Vagina (tissue), 2 donors: Measurements from ENCODE around the gene KCNG2.

Source experiments
- POLR2A ChIP-seq, 2 donors: fragments of 450-650 bp; IDR thresholded peaks; one replicate each; pipeline ENCODE4 v1.6.1; 2017; ENCODE audit warnings: antibody characterized with exemption in 2 of 2, mild to moderate bottlenecking in 2 of 2, moderate library complexity in 2 of 2
- POLR2AphosphoS5 ChIP-seq, 2 donors: sonication (generic); formaldehyde crosslinking; IDR thresholded peaks; one replicate each; pipeline ENCODE4 v1.9.0; 2017; ENCODE audit warnings: antibody characterized with exemption in 2 of 2, mild to moderate bottlenecking in 2 of 2, low read depth in 1 of 2; ENCODE audit not compliant: insufficient read depth in 1 of 2
- TF ChIP-seq, protein P1 (sequence below), 3 experiments: fragments of 450-650 bp in 2 of 3; fragments of 200-600 bp in 1 of 3; sonication (generic) in 1 of 3; IDR thresholded peaks; one replicate each; pipeline ENCODE4 v1.5.1; 2017 to 2019; ENCODE audit warnings: antibody characterized with exemption in 3 of 3, mild to moderate bottlenecking in 2 of 3, moderate library complexity in 2 of 3

DNA sequence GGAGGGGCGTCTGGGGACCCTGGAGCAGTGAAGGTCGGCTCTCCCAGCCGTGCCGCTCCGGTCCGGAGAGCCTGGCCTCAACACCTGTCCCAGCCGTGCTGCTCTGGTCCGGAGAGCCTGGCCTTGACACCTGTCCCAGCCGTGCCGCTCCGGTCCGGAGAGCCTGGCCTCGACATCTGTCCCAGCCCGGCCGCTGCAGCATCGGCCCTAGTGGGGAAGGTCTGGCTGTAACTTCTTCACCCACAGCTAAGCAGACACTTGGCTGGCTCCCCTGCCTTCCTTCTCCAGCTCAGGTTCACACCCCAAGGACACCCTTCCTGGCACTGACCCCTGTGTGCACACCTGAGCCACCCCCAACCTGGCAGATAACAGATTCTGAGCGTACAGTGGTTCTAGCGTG is 4.6 kb downstream of the KCNG2 start:
- no peak for TF ChIP-seq POLR2AphosphoS5 (IDR thresholded peaks at IDR 0.05; ENCODE audit: insufficient read depth in 1 of 2, low read depth in 1 of 2)
- TF ChIP-seq, protein P1, sequence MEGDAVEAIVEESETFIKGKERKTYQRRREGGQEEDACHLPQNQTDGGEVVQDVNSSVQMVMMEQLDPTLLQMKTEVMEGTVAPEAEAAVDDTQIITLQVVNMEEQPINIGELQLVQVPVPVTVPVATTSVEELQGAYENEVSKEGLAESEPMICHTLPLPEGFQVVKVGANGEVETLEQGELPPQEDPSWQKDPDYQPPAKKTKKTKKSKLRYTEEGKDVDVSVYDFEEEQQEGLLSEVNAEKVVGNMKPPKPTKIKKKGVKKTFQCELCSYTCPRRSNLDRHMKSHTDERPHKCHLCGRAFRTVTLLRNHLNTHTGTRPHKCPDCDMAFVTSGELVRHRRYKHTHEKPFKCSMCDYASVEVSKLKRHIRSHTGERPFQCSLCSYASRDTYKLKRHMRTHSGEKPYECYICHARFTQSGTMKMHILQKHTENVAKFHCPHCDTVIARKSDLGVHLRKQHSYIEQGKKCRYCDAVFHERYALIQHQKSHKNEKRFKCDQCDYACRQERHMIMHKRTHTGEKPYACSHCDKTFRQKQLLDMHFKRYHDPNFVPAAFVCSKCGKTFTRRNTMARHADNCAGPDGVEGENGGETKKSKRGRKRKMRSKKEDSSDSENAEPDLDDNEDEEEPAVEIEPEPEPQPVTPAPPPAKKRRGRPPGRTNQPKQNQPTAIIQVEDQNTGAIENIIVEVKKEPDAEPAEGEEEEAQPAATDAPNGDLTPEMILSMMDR (IDR thresholded peaks at IDR 0.05): no peak
- no peak for TF ChIP-seq POLR2A (IDR thresholded peaks at IDR 0.05)
